ACC112 (cell line): ENCODE measurements around the gene PHPT1.
"Not testable (repeated sequence)": the region's sequence is repeated elsewhere in the genome, so short reads cannot be mapped to it uniquely, and the experiment has no call there.

Source experiments
- H2AFZ ChIP-seq: fragments of 200-600 bp; sonication (generic); one replicate; pipeline ENCODE4 v1.6.0; 2017; ENCODE audit warnings: antibody characterized with exemption, low read length; ENCODE audit not compliant: unreplicated experiment
- H3K27ac ChIP-seq: fragments of 200-600 bp; sonication (generic); 2 replicates; pipeline ENCODE4 v1.5.1; 2014; ENCODE audit warnings: low read depth, mild to moderate bottlenecking, antibody characterized with exemption, low read length, moderate library complexity
- H3K27me3 ChIP-seq: fragments of 200-600 bp; sonication (generic); 2 replicates; pipeline ENCODE4 v1.6.1; 2014; ENCODE audit warnings: mild to moderate bottlenecking, antibody characterized with exemption, low read length, moderate library complexity, mixed read lengths; ENCODE audit not compliant: insufficient read depth
- H3K36me3 ChIP-seq: fragments of 200-600 bp; sonication (generic); 2 replicates; pipeline ENCODE4 v1.6.1; 2016; ENCODE audit warnings: mild to moderate bottlenecking, antibody characterized with exemption, low read length, moderate library complexity, mixed read lengths; ENCODE audit not compliant: insufficient read depth
- H3K4me1 ChIP-seq: fragments of 200-600 bp; sonication (generic); one replicate; pipeline ENCODE4 v1.6.1; 2016; ENCODE audit warnings: low read length, mixed read lengths; ENCODE audit not compliant: insufficient read depth, unreplicated experiment, control insufficient read depth
- H3K4me3 ChIP-seq: fragments of 200-600 bp; sonication (generic); 2 replicates; pipeline ENCODE4 v1.5.1; 2014; ENCODE audit warnings: mild to moderate bottlenecking, low read depth, low read length
- H3K79me2 ChIP-seq: fragments of 200-600 bp; sonication (generic); one replicate; pipeline ENCODE4 v1.6.0; 2016; ENCODE audit warnings: low read length; ENCODE audit not compliant: control insufficient read depth, unreplicated experiment, insufficient read depth

The PHPT1 gene

GRCh38 chr9:136839229-136840139 lies 9.7 kb upstream of the PHPT1 start:
- Histone ChIP-seq H3K27me3 (no peaks in the 10 kb centered on the region), H3K4me1 (peaks cover 20% of the 10 kb centered on the region), H3K79me2 (no peaks in the 10 kb centered on the region), H3K4me3 (no peak overlapping the region), H3K27ac (no peak overlapping the region), H3K36me3 (no peaks in the 10 kb centered on the region), H2AFZ (no peak overlapping the region)

GRCh38 chr9:136840140-136840876 lies 8.9 kb upstream of the PHPT1 start:
- H3K4me1 ChIP-seq, result peaks cover 20% of the 10 kb centered on the region
- peaks cover 2% of the 10 kb centered on the region; the same call in 1 of the 2 replicates for H3K27me3 ChIP-seq
- H3K27ac ChIP-seq, result no peak overlapping the region
- no peaks in the 10 kb centered on the region for H3K79me2 ChIP-seq
- H3K36me3 ChIP-seq, result no peaks in the 10 kb centered on the region
- no peak overlapping the region for H3K4me3 ChIP-seq
- H2AFZ ChIP-seq, result no peak overlapping the region

- H2AFZ ChIP-seq, result no peak overlapping the region
- H3K36me3 ChIP-seq, result no peaks in the 10 kb centered on the region
- peaks cover 9% of the 10 kb centered on the region; the same call in 1 of the 2 replicates for H3K27me3 ChIP-seq
- peaks cover 20% of the 10 kb centered on the region for H3K4me1 ChIP-seq
- no peak overlapping the region for H3K4me3 ChIP-seq
- no peak overlapping the region for H3K27ac ChIP-seq
- H3K79me2 ChIP-seq, result no peaks in the 10 kb centered on the region
Observed at GRCh38 chr9:136840877-136841645, 8.1 kb upstream of the PHPT1 start.

GRCh38 chr9:136841646-136842379 lies 7.4 kb upstream of the PHPT1 start:
- peaks cover 20% of the 10 kb centered on the region for H3K4me1 ChIP-seq
- H3K36me3 ChIP-seq, H3K27me3 ChIP-seq, H3K4me3 ChIP-seq, H2AFZ ChIP-seq, H3K79me2 ChIP-seq, H3K27ac ChIP-seq: not testable (repeated sequence)

- H3K27me3 ChIP-seq, H2AFZ ChIP-seq, H3K27ac ChIP-seq, H3K79me2 ChIP-seq, H3K36me3 ChIP-seq: not testable (repeated sequence)
- Histone ChIP-seq H3K4me1 (peaks cover 20% of the 10 kb centered on the region), H3K4me3 (peak within 1 kb of the TSS; percentile 56)
Observed at GRCh38 chr9:136842380-136842948, 6.7 kb upstream of the PHPT1 start, which contains the start of gene AJM1. Gene AJM1, plus strand, starts transcription at chr9:136842478. Its CDS starts 1,937 bp downstream, at chr9:136844415.

GRCh38 chr9:136843159-136843800 lies 5.9 kb upstream of the PHPT1 start:
- H3K4me1 ChIP-seq, result peaks cover 20% of the 10 kb centered on the region
- H3K27me3 ChIP-seq, H3K79me2 ChIP-seq, H3K36me3 ChIP-seq, H2AFZ ChIP-seq, H3K27ac ChIP-seq, H3K4me3 ChIP-seq: not testable (repeated sequence)

- H2AFZ ChIP-seq, H3K36me3 ChIP-seq, H3K79me2 ChIP-seq, H3K4me3 ChIP-seq, H3K27ac ChIP-seq, H3K27me3 ChIP-seq: not testable (repeated sequence)
- peaks cover 20% of the 10 kb centered on the region for H3K4me1 ChIP-seq
Observed at GRCh38 chr9:136843801-136844740, 5.1 kb upstream of the PHPT1 start.

GRCh38 chr9:136844761-136845464 lies 4.3 kb upstream of the PHPT1 start:
- peaks cover 20% of the 10 kb centered on the region for H3K4me1 ChIP-seq
- peaks cover 9% of the 10 kb centered on the region; the same call in 1 of the 2 replicates for H3K27me3 ChIP-seq
- peak overlapping the region; percentile 91; the same call in 1 of the 2 replicates for H3K4me3 ChIP-seq
- no peaks in the 10 kb centered on the region for H3K79me2 ChIP-seq
- no peak overlapping the region for H2AFZ ChIP-seq
- no peak overlapping the region for H3K27ac ChIP-seq
- no peaks in the 10 kb centered on the region for H3K36me3 ChIP-seq
